ENCODE data around the gene PRKAR1B. TPM values are rescaled to one million over a fixed set of nuclear protein-coding genes. Genes with fewer than 3 reads are reported as not detected.

Gene PRKAR1B
- total RNA-seq, 1 experiment from 2014 or later = 14.1 TPM

- DNase-seq (ENCODE audit: low read depth, low spot score) (no peak), ATAC-seq (no peak)
- Histone ChIP-seq H3K36me3 (ENCODE audit: control insufficient read depth in 1 of 2, insufficient read depth in 2 of 2, low read length in 2 of 2) (no peaks in the 10 kb centered on the region), H4K20me1 (ENCODE audit: insufficient read depth) (no peaks in the 10 kb centered on the region), H2AFZ (ENCODE audit: low read depth, low read length, poor library complexity, severe bottlenecking) (no peak overlapping the region), H3K9ac (ENCODE audit: low read length) (no peak overlapping the region), H3K4me2 (ENCODE audit: low read length) (peak overlapping the region; percentile 42; the same call in 1 of the 2 replicates), H3K9me2 (ENCODE audit: insufficient read depth) (no peaks in the 10 kb centered on the region), H3K27ac (ENCODE audit: low read depth, low read length) (no peak overlapping the region), H3K4me1 (ENCODE audit: control insufficient read depth in 1 of 2, insufficient read depth in 2 of 2, low read length in 2 of 2) (peaks cover 23 to 39% of the 10 kb centered on the region in 2 experiments), H3K79me2 (ENCODE audit: insufficient read depth, low read length) (no peaks in the 10 kb centered on the region), H3K4me3 (replicated peaks in 1 of 2; ENCODE audit: low read depth in 1 of 2, low read length in 2 of 2) (no peak overlapping the region), H3K9me3 (ENCODE audit: control insufficient read depth in 1 of 2, insufficient read depth in 1 of 2, low read depth in 1 of 2, low read length in 2 of 2) (no peaks in the 10 kb centered on the region; a peak in 1 of 4 replicates), H3K27me3 (ENCODE audit: insufficient read depth, low read length) (no peaks in the 10 kb centered on the region)
- ChIA-PET POLR2A (no interaction called here), RAD21 (ENCODE audit: low non-redundant PET in 1 of 2, low total read pairs in 2 of 2, uncharacterized antibody in 2 of 2, unreplicated experiment in 2 of 2) (no interaction called here), CTCF (no interaction called here)
- no peak for TF ChIP-seq EZH2phosphoT487 (IDR thresholded peaks at IDR 0.05; ENCODE audit: borderline replicate concordance)
- TF ChIP-seq, protein P1, sequence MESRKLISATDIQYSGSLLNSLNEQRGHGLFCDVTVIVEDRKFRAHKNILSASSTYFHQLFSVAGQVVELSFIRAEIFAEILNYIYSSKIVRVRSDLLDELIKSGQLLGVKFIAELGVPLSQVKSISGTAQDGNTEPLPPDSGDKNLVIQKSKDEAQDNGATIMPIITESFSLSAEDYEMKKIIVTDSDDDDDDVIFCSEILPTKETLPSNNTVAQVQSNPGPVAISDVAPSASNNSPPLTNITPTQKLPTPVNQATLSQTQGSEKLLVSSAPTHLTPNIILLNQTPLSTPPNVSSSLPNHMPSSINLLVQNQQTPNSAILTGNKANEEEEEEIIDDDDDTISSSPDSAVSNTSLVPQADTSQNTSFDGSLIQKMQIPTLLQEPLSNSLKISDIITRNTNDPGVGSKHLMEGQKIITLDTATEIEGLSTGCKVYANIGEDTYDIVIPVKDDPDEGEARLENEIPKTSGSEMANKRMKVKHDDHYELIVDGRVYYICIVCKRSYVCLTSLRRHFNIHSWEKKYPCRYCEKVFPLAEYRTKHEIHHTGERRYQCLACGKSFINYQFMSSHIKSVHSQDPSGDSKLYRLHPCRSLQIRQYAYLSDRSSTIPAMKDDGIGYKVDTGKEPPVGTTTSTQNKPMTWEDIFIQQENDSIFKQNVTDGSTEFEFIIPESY (IDR thresholded peaks at IDR 0.05; ENCODE audit: extremely low read depth, insufficient replicate concordance, low read length) = no peak
- no peak for TF ChIP-seq POLR2A (IDR thresholded peaks at IDR 0.05; ENCODE audit: borderline replicate concordance, extremely low read depth, insufficient read depth, insufficient read length)
- TF ChIP-seq SIN3A (IDR thresholded peaks at IDR 0.05; ENCODE audit: low read depth) = no peak
- no peak for TF ChIP-seq ATF3 (IDR thresholded peaks at IDR 0.05)
- no peak for TF ChIP-seq YY1 (IDR thresholded peaks at IDR 0.05; ENCODE audit: extremely low read depth, insufficient replicate concordance, low read depth, low read length)
- TF ChIP-seq RAD21 (IDR thresholded peaks at IDR 0.05; ENCODE audit: low read depth) = no peak
- no peak for TF ChIP-seq FOSL1 (IDR thresholded peaks at IDR 0.05; ENCODE audit: low read depth)
- intact Hi-C loops (cut with micrococcal nuclease) = no loop called here
- no TSS peak for BruUV-seq (replicated peaks)
These were observed 201.3 kb downstream of the PRKAR1B start for GRCh38 chr7:525740-526139.

GRCh38 chr7:524800-525199 lies 202.3 kb downstream of the PRKAR1B start:
- H3K4me3 ChIP-seq (replicated peaks in 1 of 2; ENCODE audit: low read depth in 1 of 2, low read length in 2 of 2) = no peak overlapping the region
- no peak overlapping the region for H2AFZ ChIP-seq (ENCODE audit: low read depth, low read length, poor library complexity, severe bottlenecking)
- ChIA-PET CTCF (no interaction called here), RAD21 (ENCODE audit: low non-redundant PET in 1 of 2, low total read pairs in 2 of 2, uncharacterized antibody in 2 of 2, unreplicated experiment in 2 of 2) (no interaction called here), POLR2A (no interaction called here)
- no peak overlapping the region for H3K9ac ChIP-seq (ENCODE audit: low read length)
- H3K36me3 ChIP-seq (ENCODE audit: control insufficient read depth in 1 of 2, insufficient read depth in 2 of 2, low read length in 2 of 2) = no peaks in the 10 kb centered on the region
- H3K27me3 ChIP-seq (ENCODE audit: insufficient read depth, low read length) = no peaks in the 10 kb centered on the region
- H3K4me2 ChIP-seq (ENCODE audit: low read length) = no peak overlapping the region
- no peaks in the 10 kb centered on the region for H3K79me2 ChIP-seq (ENCODE audit: insufficient read depth, low read length)
- H3K9me3 ChIP-seq (ENCODE audit: control insufficient read depth in 1 of 2, insufficient read depth in 1 of 2, low read depth in 1 of 2, low read length in 2 of 2) = no peaks in the 10 kb centered on the region; a peak in 1 of 4 replicates
- no TSS peak for BruUV-seq (replicated peaks)
- DNase-seq (ENCODE audit: low read depth, low spot score) (no peak), ATAC-seq (no peak)
- intact Hi-C loops (cut with micrococcal nuclease) = no loop called here
- no peaks in the 10 kb centered on the region for H4K20me1 ChIP-seq (ENCODE audit: insufficient read depth)
- H3K27ac ChIP-seq (ENCODE audit: low read depth, low read length) = no peak overlapping the region
- no peaks in the 10 kb centered on the region for H3K9me2 ChIP-seq (ENCODE audit: insufficient read depth)
- peaks cover 28 to 49% of the 10 kb centered on the region in 2 experiments for H3K4me1 ChIP-seq (ENCODE audit: control insufficient read depth in 1 of 2, insufficient read depth in 2 of 2, low read length in 2 of 2)
- TF ChIP-seq POLR2A (IDR thresholded peaks at IDR 0.05; ENCODE audit: borderline replicate concordance, extremely low read depth, insufficient read depth, insufficient read length) = no peak
- no peak for TF ChIP-seq ZFX (IDR thresholded peaks at IDR 0.05)
- TF ChIP-seq TCF7L2 (IDR thresholded peaks at IDR 0.05; ENCODE audit: borderline replicate concordance, extremely low read depth, insufficient read depth, insufficient read length) = no peak
- TF ChIP-seq CTCF (IDR thresholded peaks at IDR 0.05 in 2 of 3, conservative IDR thresholded peaks at IDR 0.05 in 1 of 3; ENCODE audit: borderline replicate concordance in 1 of 3, insufficient read depth in 1 of 3, low read depth in 2 of 3, low read length in 2 of 3) = no peak
- no peak for TF ChIP-seq CEBPB (IDR thresholded peaks at IDR 0.05; ENCODE audit: low read depth)
- no peak for TF ChIP-seq REST (IDR thresholded peaks at IDR 0.05; ENCODE audit: low read depth)

Data from HCT116 (cell line).